ENCODE measurements around the gene LRRC2.
"Not testable (repeated sequence)": the region's sequence is repeated elsewhere in the genome, so short reads cannot be mapped to it uniquely, and the experiment has no call there.

Gene LRRC2

GRCh38 chr3:46566040-46566641, at the start of gene LRRC2:
Gene LRRC2, minus strand, starts transcription at chr3:46566302. Its CDS starts 14,711 bp downstream, at chr3:46551591.
- no peak for DNase-seq

- no peak for DNase-seq
These were observed 49.1 kb upstream of the LRRC2 start for GRCh38 chr3:46615050-46615775.

GRCh38 chr3:46614431-46614830, 48.3 kb upstream of the LRRC2 start:
- no peak for DNase-seq

GRCh38 chr3:46613313-46614005, 47.4 kb upstream of the LRRC2 start:
- DNase-seq = no peak

GRCh38 chr3:46612324-46612723, 46.2 kb upstream of the LRRC2 start, which contains the start of gene FAM240A:
Gene FAM240A, plus strand, starts transcription at chr3:46612525. Its CDS starts 159 bp downstream, at chr3:46612684.
- DNase-seq = no peak

- DNase-seq = no peak
These were observed 44.0 kb upstream of the LRRC2 start for GRCh38 chr3:46609944-46610722.

- no peak for DNase-seq
These were observed 43.2 kb upstream of the LRRC2 start for GRCh38 chr3:46609212-46609721.

- no peak for DNase-seq
These were observed 41.5 kb upstream of the LRRC2 start for GRCh38 chr3:46607603-46608028.

GRCh38 chr3:46604127-46604526, 38.0 kb upstream of the LRRC2 start:
- DNase-seq = no peak

- DNase-seq = no peak
These were observed 37.4 kb upstream of the LRRC2 start for GRCh38 chr3:46603446-46604046.

- DNase-seq = no peak
These were observed 33.5 kb upstream of the LRRC2 start for GRCh38 chr3:46599590-46599989.

- DNase-seq = no peak
These were observed 29.8 kb upstream of the LRRC2 start for GRCh38 chr3:46595819-46596314.

GRCh38 chr3:46594723-46595122, 28.6 kb upstream of the LRRC2 start:
- DNase-seq = no peak

- DNase-seq = no peak
These were observed 27.9 kb upstream of the LRRC2 start for GRCh38 chr3:46593979-46594378.

GRCh38 chr3:46593274-46593862, 27.3 kb upstream of the LRRC2 start:
- DNase-seq = no peak

- DNase-seq = not testable (repeated sequence)
These were observed 21.2 kb upstream of the LRRC2 start for GRCh38 chr3:46587268-46587667.

GRCh38 chr3:46586738-46587246, 20.7 kb upstream of the LRRC2 start:
- DNase-seq = no peak

- DNase-seq = no peak
These were observed 19.9 kb upstream of the LRRC2 start for GRCh38 chr3:46585799-46586693.

- DNase-seq = no peak
These were observed 18.7 kb upstream of the LRRC2 start for GRCh38 chr3:46584598-46585467.
